Activated CD4-positive, alpha-beta T cell treated with anti-CD3 and anti-CD28 coated beads for 24 hours (primary cell): ENCODE measurements around the gene PLPP7.

Experiments
- DNase-seq, 2 donors: peaks; one replicate each; pipeline ENCODE4 v3.0.0-alpha.2; 2020; ENCODE audit warnings: low read depth in 2 of 2

The PLPP7 gene

DNA sequence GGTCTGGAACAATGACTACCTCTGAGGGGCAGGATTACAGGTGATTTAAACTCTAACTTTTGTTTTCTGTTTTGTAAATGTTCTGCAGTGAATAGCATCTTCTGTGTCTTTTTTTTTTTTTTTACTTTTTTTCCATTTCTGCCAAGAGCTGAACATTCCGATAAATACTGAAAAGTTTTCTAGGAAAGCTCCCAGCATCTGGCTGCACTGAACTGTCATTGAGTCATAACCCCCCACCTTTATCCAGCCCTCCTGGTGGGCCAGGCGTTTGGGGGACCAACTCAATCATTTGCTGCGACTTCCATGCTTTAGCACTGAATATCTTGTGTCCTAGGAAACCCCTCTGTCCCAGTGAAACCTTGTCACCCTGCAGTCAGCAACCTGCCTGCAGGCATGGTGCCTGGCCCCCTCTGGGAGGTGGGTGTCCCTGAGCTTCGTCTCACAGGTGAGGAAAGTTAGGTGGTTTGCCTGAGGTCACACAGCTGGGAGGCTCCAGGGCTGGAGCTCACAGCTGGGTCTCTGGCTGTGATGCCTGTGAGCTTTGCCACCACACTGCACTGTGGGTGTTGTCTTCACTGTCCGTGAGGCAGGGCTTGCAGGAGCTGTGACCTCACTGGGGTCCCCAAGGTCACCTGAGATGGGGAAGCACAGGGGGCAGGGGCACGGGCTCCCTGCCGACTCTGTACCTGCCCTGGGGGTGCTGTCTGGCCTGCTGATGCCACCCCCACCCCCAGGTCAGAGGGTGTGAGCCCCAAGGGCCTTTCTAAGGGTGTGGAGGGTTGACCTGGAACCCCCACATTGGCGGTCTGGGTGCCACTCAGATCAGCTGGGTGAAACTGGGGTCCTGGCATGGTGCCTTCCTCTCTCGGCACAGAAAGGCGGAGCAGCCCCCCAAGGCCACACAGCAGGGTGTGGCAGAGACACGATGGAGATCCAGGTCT, 14.1 kb downstream of the PLPP7 start:
- DNase-seq = no peak

DNA sequence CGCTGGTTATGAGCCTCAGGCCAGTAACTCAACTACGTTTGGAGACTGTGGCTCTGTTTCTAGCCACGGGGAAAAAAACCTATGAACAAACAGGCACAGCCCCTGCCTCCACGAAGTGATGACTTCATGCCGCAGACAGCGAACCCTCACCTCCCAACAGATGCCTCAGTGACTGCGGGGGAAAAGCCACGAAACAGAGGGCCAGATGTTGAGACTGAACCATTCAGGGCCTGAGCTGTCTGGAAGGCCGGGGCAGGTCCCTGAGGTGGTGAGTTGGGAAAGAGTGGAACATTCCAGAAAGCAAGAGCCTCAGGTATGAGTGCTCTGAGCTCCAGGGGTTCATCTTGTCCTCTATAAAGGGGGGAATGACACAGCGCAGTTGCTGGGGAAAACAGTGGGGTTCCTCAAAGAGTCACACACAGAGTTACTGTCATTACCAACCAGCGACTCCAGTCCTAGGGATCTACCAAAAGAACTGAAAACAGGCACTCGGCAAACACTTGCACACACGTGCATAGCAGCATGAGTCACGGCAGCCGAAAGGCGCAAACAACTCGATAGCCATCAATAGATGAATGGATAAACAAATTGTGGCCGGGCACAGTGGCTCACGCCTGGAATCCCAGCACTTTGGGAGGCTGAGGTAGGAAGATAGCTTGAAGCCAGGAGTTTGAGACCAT, 15.3 kb downstream of the PLPP7 start:
- DNase-seq = no peak

DNA sequence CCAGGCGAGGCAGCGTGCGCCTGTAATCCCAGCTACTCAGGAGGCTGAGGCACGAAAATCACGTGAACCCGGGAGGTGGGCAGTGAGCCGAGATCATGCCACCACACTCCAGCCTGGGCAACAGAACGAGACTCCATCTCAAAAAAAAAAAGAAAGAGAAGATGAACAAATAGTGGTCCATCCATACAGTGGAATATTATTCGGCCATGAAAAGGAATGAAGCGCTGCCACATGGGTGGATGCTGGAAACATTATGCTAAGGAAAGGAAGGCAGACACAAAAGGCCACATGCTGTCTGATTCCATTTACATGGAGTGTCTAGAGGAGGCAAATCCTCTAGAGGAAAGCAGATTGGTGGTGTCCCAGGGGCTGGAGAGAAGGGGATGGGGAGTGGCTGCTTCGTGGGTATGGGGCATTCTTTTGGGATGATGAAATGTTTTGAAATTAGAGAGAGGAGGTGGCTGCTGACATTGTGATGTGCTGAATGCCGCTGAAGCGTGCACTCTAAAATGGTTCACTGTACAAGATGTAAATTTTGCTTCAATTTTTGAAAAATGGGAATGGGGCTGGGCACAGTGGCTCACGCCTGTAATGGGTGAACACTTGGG, 17.0 kb downstream of the PLPP7 start:
- no peak for DNase-seq

DNA sequence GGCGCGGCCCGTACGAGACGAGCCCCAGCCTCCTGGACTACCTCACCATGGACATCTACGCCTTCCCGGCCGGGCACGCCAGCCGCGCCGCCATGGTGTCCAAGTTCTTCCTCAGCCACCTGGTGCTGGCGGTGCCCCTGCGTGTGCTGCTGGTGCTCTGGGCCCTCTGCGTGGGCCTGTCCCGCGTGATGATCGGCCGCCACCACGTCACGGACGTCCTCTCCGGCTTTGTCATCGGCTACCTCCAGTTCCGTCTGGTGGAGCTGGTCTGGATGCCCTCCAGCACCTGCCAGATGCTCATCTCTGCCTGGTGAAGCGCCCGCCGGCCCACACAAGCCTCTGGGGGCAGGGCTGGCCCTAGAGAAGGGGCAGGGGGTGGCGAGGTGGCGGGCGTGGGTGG, 18.5 kb downstream of the PLPP7 start:
- DNase-seq = no peak

DNA sequence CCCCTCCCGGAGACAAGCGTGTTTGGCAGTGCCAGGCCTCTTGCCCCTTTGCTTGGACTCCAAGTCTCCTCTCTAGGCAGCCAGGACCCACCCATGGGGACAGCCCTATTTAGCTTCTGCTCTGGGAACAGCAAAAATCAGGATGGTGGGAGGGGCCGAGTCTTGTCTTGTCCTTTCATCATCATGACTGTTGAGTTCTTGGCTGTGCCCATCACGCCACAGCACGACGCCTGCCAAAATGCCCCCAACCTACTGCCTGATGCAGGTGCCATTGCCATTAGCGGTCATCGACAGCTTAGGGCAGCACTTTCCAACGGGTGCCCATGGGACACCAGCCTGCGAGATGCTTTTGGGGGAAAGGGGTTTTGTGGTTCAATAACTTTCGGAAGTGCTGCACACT, 18.9 kb downstream of the PLPP7 start:
- DNase-seq = no peak

DNA sequence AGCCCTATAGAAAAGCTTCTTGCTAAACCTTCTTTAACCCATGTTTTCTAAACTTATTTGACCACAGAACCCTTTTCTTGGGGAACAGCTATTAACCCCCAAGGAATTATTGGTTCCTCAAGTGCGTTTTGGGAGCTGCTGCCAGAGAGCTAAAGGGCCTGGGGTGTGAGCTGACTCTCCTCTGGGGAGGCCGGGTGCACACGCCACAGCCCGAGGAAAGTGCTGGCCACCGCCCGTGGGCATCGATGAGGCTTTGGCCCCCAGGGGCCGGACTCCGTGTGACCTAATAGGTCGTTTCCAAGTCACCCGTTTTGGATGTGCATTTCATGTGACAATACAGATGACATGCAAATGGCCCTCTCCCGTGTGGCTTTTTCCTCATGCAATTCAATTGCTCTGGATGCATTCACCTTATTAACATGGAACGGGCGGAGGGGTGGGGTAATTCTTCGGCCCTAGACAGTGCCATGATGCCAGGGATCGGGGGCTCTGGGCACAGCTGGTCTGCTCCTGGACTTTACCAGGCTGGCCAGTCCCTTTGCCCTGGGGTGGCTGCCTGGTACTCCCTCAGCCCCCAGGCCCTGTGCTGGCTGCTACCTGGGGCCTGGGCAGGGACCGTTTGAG, 19.5 kb downstream of the PLPP7 start:
- no peak for DNase-seq

DNA sequence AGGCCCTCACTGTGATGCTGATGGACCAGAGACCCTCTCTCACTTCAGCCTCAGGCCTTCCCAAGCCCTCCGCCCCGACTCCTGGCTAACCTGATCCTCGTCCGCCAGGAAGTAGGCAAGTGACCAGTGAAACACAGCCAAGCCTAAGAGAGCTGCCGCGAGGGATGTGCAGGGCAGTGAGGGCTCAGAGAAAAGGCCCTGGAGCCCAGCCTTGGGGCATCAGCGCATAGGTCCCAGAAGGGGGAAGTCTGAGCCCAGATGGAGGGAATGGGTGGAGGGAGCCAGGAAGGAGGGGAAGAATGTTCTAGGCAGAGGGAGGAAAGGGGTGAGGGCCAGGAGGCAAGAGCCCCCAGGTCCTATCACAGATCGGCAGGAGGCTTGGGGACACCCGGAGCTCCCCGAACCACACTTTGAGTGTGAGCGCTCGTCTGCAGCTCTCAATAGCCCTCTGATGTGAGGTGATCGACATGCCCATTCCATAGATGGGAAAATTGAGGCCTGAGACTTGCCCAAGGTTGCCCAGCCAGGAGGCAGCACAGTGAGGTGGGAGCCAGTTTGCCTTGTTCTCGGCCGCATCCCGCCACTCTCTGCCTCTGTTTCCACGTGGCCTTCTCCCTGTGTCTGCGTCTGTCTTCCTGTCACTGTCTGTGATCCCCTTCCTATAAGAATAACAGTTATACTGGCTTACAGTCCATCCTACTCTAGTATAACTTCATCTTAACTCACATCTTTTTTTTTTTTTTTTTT, 20.2 kb downstream of the PLPP7 start:
- DNase-seq = no peak

DNA sequence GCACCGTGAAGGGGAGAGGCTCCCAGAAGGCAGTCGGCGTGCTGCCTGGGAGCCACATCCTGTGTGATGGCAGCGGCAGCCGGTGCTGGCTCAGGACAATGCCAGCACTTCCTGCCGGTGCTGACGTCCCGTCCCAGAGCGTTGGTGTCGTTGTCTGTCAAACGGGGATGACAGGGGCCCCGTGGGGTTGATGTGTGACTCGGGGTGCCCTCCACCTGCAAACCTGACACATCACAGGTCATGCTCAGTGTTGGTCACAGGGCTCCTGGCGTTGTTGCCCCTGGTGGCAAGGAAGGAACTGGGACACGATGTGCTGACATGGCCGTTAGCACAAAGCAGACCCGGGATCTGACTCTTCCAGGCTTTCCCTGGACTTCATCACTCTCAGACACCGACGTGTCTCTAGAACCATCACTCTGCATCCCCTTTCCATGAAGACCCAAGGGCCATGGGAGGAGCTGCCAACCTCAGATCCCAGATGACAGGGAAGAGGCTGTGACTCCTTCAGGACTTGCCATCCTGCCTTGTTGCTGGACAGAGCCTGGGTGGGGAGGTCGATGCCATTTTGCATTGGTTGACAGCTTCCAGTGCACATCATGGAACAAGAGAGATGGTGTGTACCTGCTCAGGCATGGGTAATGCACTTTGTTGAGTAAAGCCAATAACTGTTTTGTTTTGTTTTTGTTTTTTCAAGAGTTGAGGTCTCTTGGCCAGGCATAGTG, 21.5 kb downstream of the PLPP7 start:
- DNase-seq = peak; percentile 24 to 29

DNA sequence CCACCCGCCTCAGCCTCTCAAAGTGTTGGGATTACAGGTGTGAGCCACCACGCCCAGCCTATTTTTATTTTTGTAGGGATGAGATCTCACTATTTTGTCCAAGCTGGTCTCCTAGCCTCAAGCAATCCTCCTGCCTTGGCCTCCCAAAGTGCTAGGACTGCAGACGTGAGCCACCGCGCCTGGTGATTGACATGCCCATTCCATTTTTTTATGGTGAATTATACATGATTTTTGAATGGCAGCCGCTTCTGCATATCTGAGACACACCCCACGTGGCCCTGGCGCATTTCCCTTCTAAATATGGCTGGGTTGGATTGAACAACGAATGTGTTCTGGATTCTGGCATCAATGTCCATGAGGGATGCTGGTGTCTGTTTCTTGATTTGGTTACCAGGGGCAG, 22.7 kb downstream of the PLPP7 start:
- DNase-seq = no peak

DNA sequence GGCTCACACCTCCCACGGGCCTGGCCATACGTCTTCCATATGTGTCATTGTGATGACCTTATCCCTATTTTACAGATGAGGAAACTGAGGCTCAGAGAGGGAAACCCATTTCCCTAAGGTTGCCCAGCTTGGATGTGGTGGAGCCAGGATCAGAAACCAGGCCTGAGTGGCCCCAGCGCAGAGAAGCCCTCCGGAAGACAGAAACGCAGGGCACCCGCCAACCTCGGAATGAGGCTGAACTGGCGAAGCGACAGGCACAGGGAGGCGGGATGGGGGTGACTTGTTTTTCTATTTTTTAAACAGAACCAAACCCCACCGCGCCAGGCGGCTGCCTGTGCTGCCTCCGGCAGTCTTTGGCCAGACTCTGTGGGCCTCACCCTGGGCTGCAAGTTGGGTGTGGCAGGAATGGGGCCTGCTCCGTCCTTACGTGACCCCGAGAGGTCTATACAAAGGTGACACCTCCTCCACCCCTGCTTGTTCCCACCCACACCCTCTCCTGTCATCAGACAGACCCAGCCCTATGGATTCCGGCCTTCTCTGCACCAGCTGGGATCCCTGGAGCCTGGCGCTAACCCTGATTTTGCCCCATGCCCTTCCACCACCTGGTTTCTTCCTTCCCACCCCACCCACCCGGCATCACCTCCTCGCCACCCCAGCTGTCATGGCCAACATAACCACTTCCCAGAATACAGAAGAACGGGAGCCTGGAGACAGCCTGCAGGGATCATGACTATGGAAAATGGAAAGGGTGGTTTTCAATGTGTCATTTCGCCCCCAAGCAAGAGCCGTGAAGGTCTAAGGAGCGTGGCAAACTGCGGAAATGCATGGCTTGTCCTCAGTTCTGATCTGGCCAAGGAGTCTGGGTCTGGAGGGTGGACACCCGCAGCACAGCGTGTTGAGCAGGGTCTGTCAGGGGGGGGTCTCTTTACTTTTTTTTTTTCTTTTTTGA, 23.6 kb downstream of the PLPP7 start:
- DNase-seq = no peak

DNA sequence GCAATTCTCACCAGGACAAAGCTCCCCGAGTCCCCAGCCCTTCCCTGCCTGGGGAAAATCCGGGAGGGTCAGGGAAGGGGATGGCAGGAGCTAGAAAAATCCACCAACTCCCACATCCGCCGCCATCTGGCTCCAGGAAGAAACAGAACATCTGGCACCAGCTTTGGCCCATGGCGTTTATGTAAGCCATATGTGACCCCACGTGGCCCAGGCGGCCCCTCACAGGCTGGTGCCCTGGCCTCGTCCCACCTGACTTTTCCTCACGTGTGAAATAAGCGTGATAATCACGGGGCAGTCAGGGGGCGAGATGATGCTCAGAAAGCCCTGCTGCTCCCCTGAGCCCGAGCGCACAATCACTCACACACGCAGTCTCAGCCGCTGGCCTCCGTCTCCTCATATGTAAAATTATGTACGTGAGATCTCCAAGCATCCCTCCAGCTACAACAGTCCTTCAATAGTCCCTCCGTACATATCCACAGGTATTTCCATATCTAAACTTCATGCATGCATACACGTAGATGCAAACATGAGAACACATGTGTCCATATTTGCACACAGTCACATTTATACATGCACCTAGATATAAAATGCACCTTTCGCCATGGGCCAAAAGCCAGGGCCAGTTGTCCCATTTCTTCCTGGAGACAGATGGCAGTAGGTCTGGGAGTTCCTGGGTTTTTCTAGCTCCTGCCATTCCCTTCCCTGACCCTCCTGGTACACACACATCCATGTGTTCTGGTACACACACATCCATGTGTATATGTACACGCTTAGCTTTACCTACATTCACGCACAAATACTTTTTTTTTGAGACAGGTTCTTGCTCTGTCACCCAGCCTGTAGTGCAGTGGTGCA, 28.9 kb downstream of the PLPP7 start:
- DNase-seq = no peak

DNA sequence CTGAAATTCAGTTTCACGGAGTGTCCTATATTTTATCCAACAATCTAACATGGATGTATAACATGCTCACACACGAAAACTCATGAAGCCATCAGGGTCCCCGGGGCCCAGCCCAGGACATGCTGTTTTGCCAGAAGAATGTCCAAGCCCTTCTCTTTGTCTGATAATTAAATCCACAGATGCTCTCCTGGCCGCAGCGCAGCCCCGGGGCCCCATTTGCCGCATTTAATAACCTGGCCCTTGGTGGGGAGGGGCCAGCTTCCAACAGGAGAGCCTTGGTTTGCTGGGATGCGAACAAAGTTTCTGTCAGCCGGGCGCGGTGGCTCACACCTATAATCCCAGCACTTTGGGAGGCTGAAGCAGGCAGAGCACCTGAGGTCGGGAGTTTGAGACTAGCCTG, 30.0 kb downstream of the PLPP7 start:
- no peak for DNase-seq

DNA sequence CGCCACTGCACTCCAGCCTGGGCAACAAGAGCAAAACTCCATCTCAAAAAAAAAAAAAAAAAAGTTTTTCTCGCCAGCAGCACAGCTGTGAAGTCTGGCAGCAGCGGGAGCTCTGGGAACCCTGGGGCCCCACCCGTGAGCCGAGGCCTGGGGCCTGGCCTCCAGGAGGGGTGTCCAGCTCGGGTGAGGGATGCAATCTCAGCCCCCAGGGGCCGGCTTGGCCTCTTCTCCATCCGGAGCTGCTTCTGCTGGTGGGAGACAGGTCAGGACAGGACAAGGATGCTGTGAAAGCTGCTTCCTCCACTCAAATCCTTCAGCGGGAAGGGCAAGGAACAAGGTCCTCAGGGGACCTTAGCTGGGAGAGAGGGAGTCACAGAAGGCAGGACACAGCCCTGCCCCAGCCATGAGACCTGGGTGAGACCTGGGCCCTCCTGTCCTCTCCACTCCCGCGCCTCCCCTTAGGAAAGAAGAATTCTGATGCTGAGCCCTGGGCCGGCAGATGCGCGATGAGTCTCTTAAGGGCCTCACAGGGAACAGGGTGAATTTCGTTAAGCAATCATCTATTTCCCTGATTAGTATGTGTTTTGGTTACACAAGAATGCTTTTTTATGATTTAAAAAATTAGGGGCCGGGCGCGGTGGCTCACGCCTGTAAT, 30.6 kb downstream of the PLPP7 start:
- no peak for DNase-seq

DNA sequence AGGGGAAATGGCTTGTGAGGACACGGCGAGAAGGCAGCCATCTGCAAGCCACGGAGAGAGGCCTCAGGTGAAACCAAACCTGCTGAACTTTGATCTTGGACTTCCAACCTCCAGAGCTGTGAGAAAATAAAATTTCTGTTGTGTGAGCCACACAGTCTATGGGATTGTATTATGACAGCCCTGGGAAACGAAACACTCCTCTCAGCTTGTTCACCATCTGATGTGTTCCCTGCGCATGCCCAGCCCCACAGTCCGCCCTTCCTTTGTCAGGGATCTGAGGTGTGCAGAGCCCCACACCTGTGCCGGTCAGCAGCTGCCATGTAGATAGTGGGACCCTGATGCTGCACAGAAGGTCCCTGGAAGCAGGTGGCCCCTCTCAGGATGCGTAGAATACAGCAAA, 34.1 kb downstream of the PLPP7 start:
- DNase-seq = no peak

DNA sequence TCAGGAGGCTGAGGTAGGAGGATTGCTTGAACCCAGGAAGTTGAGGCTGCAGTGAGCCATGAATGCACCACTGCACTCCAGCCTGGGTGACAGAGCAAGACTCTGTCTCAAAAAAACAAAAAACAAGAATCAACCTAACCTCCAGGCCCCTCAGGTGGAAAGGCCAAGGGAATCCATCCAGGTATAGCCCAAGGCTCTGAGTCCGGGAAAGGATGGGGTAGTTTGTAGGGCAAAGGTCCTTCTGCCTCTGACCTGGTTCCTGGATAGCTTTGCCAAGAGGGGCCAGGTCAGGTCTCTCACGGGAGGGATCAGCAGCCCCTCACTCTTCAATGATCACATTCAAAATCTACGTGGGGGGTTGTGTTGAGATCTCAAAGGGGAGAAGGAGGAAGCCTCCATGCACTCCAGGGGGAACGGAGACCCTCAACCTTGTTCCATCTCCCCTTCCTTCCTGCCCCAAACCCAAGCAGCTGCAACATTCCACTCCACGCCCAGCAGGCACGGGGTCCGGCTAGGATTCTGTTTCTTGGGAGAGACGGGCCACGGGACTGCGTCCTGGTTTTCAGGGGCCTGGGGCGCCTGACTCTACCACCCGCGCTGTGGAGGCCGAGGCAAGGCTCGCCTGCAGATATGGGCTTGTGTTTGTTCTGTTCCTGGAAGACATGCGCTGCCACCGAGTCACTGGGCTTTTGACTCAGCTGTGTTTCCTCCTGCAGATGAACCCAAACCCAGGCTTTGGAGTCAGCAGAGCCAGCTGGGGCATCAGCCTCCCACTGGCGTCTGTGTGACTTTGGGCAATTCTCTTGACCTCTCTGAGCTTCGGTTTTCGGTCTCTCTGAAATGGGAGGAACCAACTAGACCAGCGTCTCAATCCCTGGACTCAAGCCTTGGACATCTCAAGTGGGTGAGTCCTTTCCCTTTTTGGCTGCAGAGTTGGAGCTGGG, 35.5 kb downstream of the PLPP7 start:
- no peak for DNase-seq

DNA sequence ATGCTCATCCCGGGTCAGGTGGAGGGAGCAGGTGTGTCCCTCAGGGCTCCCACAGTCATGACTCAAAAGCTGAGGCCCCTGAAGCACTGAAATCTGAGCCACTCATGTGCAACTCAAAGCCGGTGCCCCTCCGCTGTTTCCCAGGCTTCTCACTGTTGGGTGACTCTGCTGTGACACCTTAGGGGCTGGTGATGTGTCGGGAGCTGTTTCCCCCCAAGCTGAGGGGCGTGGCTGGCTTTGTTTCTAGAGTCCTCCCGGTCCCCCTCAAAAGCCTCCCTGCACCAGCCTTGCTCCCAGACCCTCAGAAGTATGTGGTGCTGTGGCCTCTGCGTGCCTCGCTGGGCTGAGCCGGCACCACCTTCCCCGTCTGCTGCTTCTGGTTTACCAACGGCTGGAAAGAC, 39.7 kb downstream of the PLPP7 start:
- no peak for DNase-seq
